H1 (cell line): ENCODE results near the gene SHC1. TPM values are rescaled to one million over a fixed set of nuclear protein-coding genes. Genes with fewer than 3 reads are reported as not detected.
A peak's percentile ranks its signal among the peaks of the same experiment; 100 is the strongest.

Experiments
- CTCF ChIA-PET: fragments of 300-600 bp; sonication (Branson Sonifier 250); formaldehyde crosslinking; loops from one replicate; lab custom pipeline; 2021; ENCODE audit not compliant: partially characterized antibody; lab: Charles Lee
- POLR2A ChIA-PET: fragments of 300-600 bp; sonication (Branson Sonifier 250); formaldehyde crosslinking; loops from one replicate; lab custom pipeline; 2021; ENCODE audit warnings: inconsistent platforms; ENCODE audit not compliant: partially characterized antibody; lab: Charles Lee
- DNase-seq, 2 experiments: peaks; one replicate each; pipeline versions ENCODE4 v3.0.0 to v3.0.0-alpha.2; 2010 to 2022; ENCODE audit warnings: low spot score in 2 of 2, low read depth in 1 of 2, mixed read lengths in 1 of 2
- FAIRE-seq: peaks from 2 replicates; lab custom pipeline; 2011; peaks lifted over from hg19 to GRCh38; lab: Jason Lieb, UNC
- H2AFZ ChIP-seq: 2 replicates; pipeline ENCODE4 v1.8.1; 2012; ENCODE audit warnings: low read length, inconsistent platforms
- H2AK5ac ChIP-seq: 2 replicates; pipeline ENCODE4 v1.6.1; 2013; ENCODE audit warnings: low read depth, low read length
- H2BK120ac ChIP-seq: replicated peaks from 2 replicates; pipeline ENCODE3; 2013; ENCODE audit warnings: low read depth, low read length, inconsistent platforms
- H2BK12ac ChIP-seq: 2 replicates; pipeline ENCODE4 v1.6.1; 2013; ENCODE audit warnings: low read depth, low read length
- H2BK15ac ChIP-seq: 2 replicates; pipeline ENCODE4 v1.6.1; 2013; ENCODE audit warnings: low read length
- H2BK20ac ChIP-seq: 2 replicates; pipeline ENCODE4 v1.6.1; 2013; ENCODE audit warnings: low read length
- H2BK5ac ChIP-seq: 2 replicates; pipeline ENCODE4 v1.6.1; 2013; ENCODE audit warnings: low read depth, low read length
- H3K14ac ChIP-seq: 2 replicates; pipeline ENCODE4 v1.6.1; 2013; ENCODE audit warnings: inconsistent platforms; ENCODE audit not compliant: insufficient read length
- H3K18ac ChIP-seq: 2 replicates; pipeline ENCODE4 v1.6.1; 2013; ENCODE audit warnings: low read length; ENCODE audit errors: extremely low read depth
- H3K23ac ChIP-seq: 2 replicates; pipeline ENCODE4 v1.6.1; 2013; ENCODE audit warnings: inconsistent platforms; ENCODE audit not compliant: insufficient read length
- H3K23me2 ChIP-seq: 2 replicates; pipeline ENCODE4 v1.6.1; 2013; ENCODE audit warnings: low read depth, low read length
- H3K27ac ChIP-seq: 2 replicates; pipeline ENCODE4 v1.6.1; 2011; ENCODE audit warnings: low read depth, low read length, inconsistent platforms
- H3K27me3 ChIP-seq, 4 experiments: replicated peaks in 1 of 4; 1 replicate in 1 of 4; 2 replicates in 3 of 4; pipeline versions ENCODE4 v1.6.1 to v1.8.1; 2011 to 2013; ENCODE audit warnings: low read length in 3 of 4, mild to moderate bottlenecking in 3 of 4, inconsistent platforms in 2 of 4, mixed read lengths in 2 of 4, moderate library complexity in 1 of 4; ENCODE audit not compliant: control insufficient read depth in 3 of 4, insufficient read depth in 3 of 4; ENCODE audit errors: extremely low read depth in 1 of 4
- H3K36me3 ChIP-seq, 4 experiments: 2 replicates each; pipeline versions ENCODE4 v1.6.1 to v1.8.1; 2011 to 2013; ENCODE audit warnings: mild to moderate bottlenecking in 4 of 4, low read length in 3 of 4, moderate library complexity in 2 of 4, control low read depth in 1 of 4, inconsistent platforms in 1 of 4; ENCODE audit not compliant: insufficient read depth in 4 of 4, control insufficient read depth in 2 of 4
- H3K4ac ChIP-seq: replicated peaks from 2 replicates; pipeline ENCODE3; 2013; ENCODE audit warnings: low read length, low read depth, mixed read lengths, inconsistent platforms; ENCODE audit not compliant: insufficient read length
- H3K4me1 ChIP-seq, 4 experiments: replicated peaks in 1 of 4; 1 replicate in 1 of 4; 2 replicates in 3 of 4; pipeline versions ENCODE4 v1.6.1 to v1.8.1; 2011 to 2013; ENCODE audit warnings: low read length in 3 of 4, inconsistent platforms in 2 of 4, mixed read lengths in 1 of 4; ENCODE audit not compliant: insufficient read depth in 4 of 4, control insufficient read depth in 3 of 4
- H3K4me2 ChIP-seq, 2 experiments: 2 replicates each; pipeline versions ENCODE4 v1.6.1 to v1.8.1; 2011 to 2013; ENCODE audit warnings: low read depth in 2 of 2, low read length in 2 of 2, control low read depth in 1 of 2, inconsistent platforms in 1 of 2, mild to moderate bottlenecking in 1 of 2; ENCODE audit not compliant: insufficient read depth in 1 of 2
- H3K4me3 ChIP-seq, 4 experiments: fragments of 200-600, 300-600 bp in 1 of 4; sonication (generic), shearing (Covaris generic), sonication (Bioruptor Twin) in 1 of 4; 2 replicates each; pipeline versions ENCODE4 v1.5.1 to v1.8.1; 2011 to 2016; ENCODE audit warnings: low read length in 4 of 4, low read depth in 3 of 4, control low read depth in 2 of 4, inconsistent platforms in 2 of 4, mild to moderate bottlenecking in 2 of 4, mixed read lengths in 1 of 4, moderate library complexity in 1 of 4; ENCODE audit not compliant: insufficient read depth in 2 of 4; ENCODE audit errors: extremely low read depth in 1 of 4
- H3K56ac ChIP-seq: replicated peaks from 2 replicates; pipeline ENCODE3; 2013; ENCODE audit warnings: low read depth, mild to moderate bottlenecking, mixed read lengths, low read length, inconsistent platforms; ENCODE audit not compliant: insufficient read length
- H3K79me1 ChIP-seq: 2 replicates; pipeline ENCODE4 v1.6.1; 2013; ENCODE audit warnings: low read depth, low read length, control low read depth
- H3K79me2 ChIP-seq, 2 experiments: 2 replicates each; pipeline versions ENCODE4 v1.6.1 to v1.8.1; 2012 to 2013; ENCODE audit warnings: low read length in 2 of 2, mild to moderate bottlenecking in 2 of 2, inconsistent platforms in 1 of 2; ENCODE audit not compliant: insufficient read depth in 2 of 2, control insufficient read depth in 1 of 2
- H3K9ac ChIP-seq, 4 experiments: replicated peaks in 1 of 4; 1 replicate in 1 of 4; 2 replicates in 3 of 4; pipeline versions ENCODE4 v1.6.1 to v1.8.1; 2011 to 2013; ENCODE audit warnings: low read depth in 3 of 4, low read length in 3 of 4, control low read depth in 2 of 4, mild to moderate bottlenecking in 2 of 4, moderate library complexity in 2 of 4, inconsistent platforms in 1 of 4; ENCODE audit errors: extremely low read depth in 1 of 4
- H3K9me3 ChIP-seq, 2 experiments: 2 replicates each; pipeline versions ENCODE4 v1.6.1 to v1.8.1; 2012 to 2013; ENCODE audit warnings: mild to moderate bottlenecking in 2 of 2, moderate library complexity in 2 of 2, control low read depth in 1 of 2, inconsistent platforms in 1 of 2, low read depth in 1 of 2, low read length in 1 of 2, mixed read lengths in 1 of 2; ENCODE audit not compliant: insufficient read depth in 2 of 2
- H4K20me1 ChIP-seq, 2 experiments: replicated peaks in 1 of 2; 2 replicates each; pipeline versions ENCODE3 to v1.8.1; 2011 to 2013; ENCODE audit warnings: inconsistent platforms in 2 of 2, low read length in 2 of 2, mild to moderate bottlenecking in 1 of 2; ENCODE audit not compliant: insufficient read depth in 2 of 2, control insufficient read depth in 1 of 2
- H4K5ac ChIP-seq: 2 replicates; pipeline ENCODE4 v1.6.1; 2013; ENCODE audit warnings: low read length, low read depth, mixed read lengths, inconsistent platforms; ENCODE audit not compliant: insufficient read length
- H4K8ac ChIP-seq: 2 replicates; pipeline ENCODE4 v1.8.0; 2013; ENCODE audit warnings: mild to moderate bottlenecking, moderate library complexity, low read length, inconsistent platforms; ENCODE audit not compliant: insufficient read depth; ENCODE audit errors: extremely low read depth
- H4K91ac ChIP-seq: replicated peaks from 2 replicates; pipeline ENCODE3; 2013; ENCODE audit warnings: low read length, mixed read lengths, inconsistent platforms; ENCODE audit not compliant: insufficient read length
- BRCA1 ChIP-seq: IDR thresholded peaks from 2 replicates; pipeline ENCODE4 v1.6.1; 2012; ENCODE audit warnings: low read depth, low read length, improper control_type of control experiment
- CREB1 ChIP-seq: IDR thresholded peaks from 2 replicates; pipeline ENCODE4 v1.6.1; 2012; ENCODE audit warnings: inconsistent platforms
- CTCF ChIP-seq, 3 experiments: IDR thresholded peaks; 1 replicate in 2 of 3; 2 replicates in 1 of 3; pipeline versions ENCODE4 v1.5.1 to v1.6.1; 2011; ENCODE audit warnings: low read length in 3 of 3, mild to moderate bottlenecking in 3 of 3, inconsistent platforms in 2 of 3, low read depth in 1 of 3, moderate library complexity in 1 of 3; ENCODE audit not compliant: insufficient read depth in 1 of 3; ENCODE audit errors: control extremely low read depth in 1 of 3
- HDAC2 ChIP-seq, 2 experiments: fragments of 300-600 bp in 1 of 2; sonication (generic) in 1 of 2; IDR thresholded peaks; 2 replicates each; pipeline ENCODE4 v1.6.1; 2011 to 2012; ENCODE audit warnings: low read depth in 2 of 2, low read length in 2 of 2, mild to moderate bottlenecking in 2 of 2, moderate library complexity in 2 of 2, borderline replicate concordance in 1 of 2, inconsistent platforms in 1 of 2
- MAX ChIP-seq: IDR thresholded peaks from 2 replicates; pipeline ENCODE4 v1.6.1; 2012; ENCODE audit warnings: inconsistent platforms
- SP1 ChIP-seq: IDR thresholded peaks from 2 replicates; pipeline ENCODE4 v1.6.1; 2011; ENCODE audit warnings: low read depth, low read length
- WGBS, 2 experiments: shearing (Covaris generic) in 1 of 2; methylation state at CpG; one replicate each; pipeline versions ENCODE4 v1.1.6 to v1.1.7; 2013 to 2015; ENCODE audit warnings: low lambda C conversion rate in 2 of 2, mixed read lengths in 2 of 2, inconsistent platforms in 1 of 2, low coverage in 1 of 2, missing lambda C conversion rate in 1 of 2; ENCODE audit not compliant: insufficient replicate concordance in 2 of 2, insufficient coverage in 1 of 2, insufficient read length in 1 of 2; ENCODE audit errors: extremely low coverage in 1 of 2, missing lambda C conversion rate in 1 of 2; 5-methylcytosine and 5-hydroxymethylcytosine counted together
- polyA plus RNA-seq, 7 experiments: library from polyadenylated mRNA; depleted of rRNA in 3 of 7; stranded (reverse) in 5 of 7; unstranded in 2 of 7; fragments of >200 nt in 5 of 7; fragments of 200-250 nt in 2 of 7; gene quantifications; 1 replicate in 5 of 7; 2 replicates in 1 of 7; 4 replicates in 1 of 7; pipeline versions ENCODE4 v1.2.1 to v1.2.3, GENCODE V29; 2011 to 2013; ENCODE audit warnings: missing spikeins in 2 of 7, mixed read lengths in 2 of 7
- total RNA-seq: library from RNA; stranded (reverse); fragmentation: NEBNext Ultra II Directional; extraction: Animal tissue kit (Norgen Biotek cat#: 25700); gene quantifications from 2 replicates; pipeline ENCODE4 v1.2.1, GENCODE V29; 2021

SHC1 gene
- total and polyA plus RNA-seq, 2 of the 8 experiments (the other 6 are each of a cell fraction or from before 2014, with no cell fraction given) = 177 to 212 TPM

GRCh38 chr1:155017041-155017945, 46.7 kb upstream of the SHC1 start:
- 6% methylated on average over 18 of the region's 49 CpGs; no CpG with 5 or more reads in 1 of the 2 experiments for WGBS, 2 experiments
- peak overlapping the region; percentile 21 to 60 (median 39); a peak in 7 of 8 replicates for H3K4me3 ChIP-seq
- H3K23me2 ChIP-seq = no peaks in the 10 kb centered on the region
- ChIA-PET POLR2A (interaction anchor here (0.6 to 14.8 kb wide), 15 partner anchors 12 to 180 kb away, joined by 3 to 128 read pairs (median 5); partner anchors contain the start of genes ADAM15, CKS1B, DCST1 and DCST2), CTCF (interaction anchor here (0.6 to 18.6 kb wide), 25 partner anchors 8 to 210 kb away, joined by 3 to 354 read pairs (median 4); partner anchors contain the start of genes ADAM15, DCST1, DCST2 and EFNA4)
- H3K79me1 ChIP-seq = peaks cover 3% of the 10 kb centered on the region; the same call in 1 of the 2 replicates
- 0 out of 2 replicates have a peak overlapping the region, but pooled peaks have one; percentile 80 for H2BK20ac ChIP-seq
- no peak overlapping the region for H2AK5ac ChIP-seq
- H3K4me1 ChIP-seq = peaks cover 8 to 23% (median 16%) of the 10 kb centered on the region in 4 experiments
- H2BK120ac ChIP-seq = no peak overlapping the region
- peak overlapping the region; percentile 68 for H2BK12ac ChIP-seq
- no peaks in the 10 kb centered on the region for H4K20me1 ChIP-seq
- no peak overlapping the region for H3K23ac ChIP-seq
- peak overlapping the region; percentile 83 for H3K18ac ChIP-seq
- no peak for FAIRE-seq
- peak overlapping the region in 2 of 4 experiments; percentile 38 to 41; a peak in 3 of 7 replicates for H3K9ac ChIP-seq
- peak overlapping the region; percentile 10 for H4K5ac ChIP-seq
- peaks cover 0 to 2% (median 0%) of the 10 kb centered on the region in 4 experiments; a peak in 1 of 7 replicates for H3K27me3 ChIP-seq
- H3K4ac ChIP-seq = peak overlapping the region; percentile 58
- H3K9me3 ChIP-seq = no peaks in the 10 kb centered on the region
- peak; percentile 89 to 92 for DNase-seq
- H4K91ac ChIP-seq = no peak overlapping the region
- no peak overlapping the region; the same call in 1 of the 2 replicates for H2BK15ac ChIP-seq
- no peak overlapping the region for H3K14ac ChIP-seq
- H3K56ac ChIP-seq = no peak overlapping the region
- H2AFZ ChIP-seq = no peak overlapping the region
- H4K8ac ChIP-seq = peak overlapping the region; percentile 45; the same call in 1 of the 2 replicates
- H3K4me2 ChIP-seq = peak overlapping the region; percentile 4 to 59; a peak in 3 of 4 replicates
- H2BK5ac ChIP-seq = peak overlapping the region; percentile 85; the same call in 1 of the 2 replicates
- peaks cover 0 to 29% (median 13%) of the 10 kb centered on the region in 4 experiments; a peak in 4 of 8 replicates for H3K36me3 ChIP-seq
- peak overlapping the region; percentile 71; the same call in 1 of the 2 replicates for H3K27ac ChIP-seq
- H3K79me2 ChIP-seq = peaks cover 0 to 9% of the 10 kb centered on the region in 2 experiments; a peak in 2 of 4 replicates
- TF ChIP-seq CREB1 = no peak
- TF ChIP-seq SP1 = peak; percentile 33; the same call in 1 of the 2 replicates
- TF ChIP-seq MAX = peak; percentile 75
- TF ChIP-seq HDAC2 (IDR thresholded peaks at IDR 0.05; ENCODE audit: borderline replicate concordance in 1 of 2, low read depth in 2 of 2, low read length in 2 of 2) = peak; percentile 15 to 43; a peak in 1 of 4 replicates
- TF ChIP-seq BRCA1 = no peak
- TF ChIP-seq CTCF (IDR thresholded peaks at IDR 0.05; ENCODE audit: control extremely low read depth in 1 of 3, insufficient read depth in 1 of 3, low read depth in 1 of 3, low read length in 3 of 3) = peak in 2 of 3 experiments; percentile 99 to 100; a peak in 3 of 4 replicates
